DOHH2 (cell line): ENCODE measurements around the gene CUEDC1.
"Not testable (repeated sequence)": the region's sequence is repeated elsewhere in the genome, so short reads cannot be mapped to it uniquely, and the experiment has no call there.

Source experiments
- H3F3A ChIP-seq: fragments of 200-600 bp; sonication (generic), shearing (Covaris generic); 2 replicates; pipeline ENCODE4 v1.6.0; 2016; ENCODE audit warnings: antibody characterized with exemption, mild to moderate bottlenecking; ENCODE audit not compliant: control insufficient read depth, insufficient read depth
- H3K27ac ChIP-seq: fragments of 200-600 bp; sonication (generic); 2 replicates; pipeline ENCODE4 v1.5.1; 2014; ENCODE audit warnings: low read depth, mild to moderate bottlenecking, low read length, moderate library complexity
- H3K27me3 ChIP-seq: fragments of 200-600 bp; sonication (generic); 2 replicates; pipeline ENCODE4 v1.6.1; 2014; ENCODE audit warnings: mild to moderate bottlenecking, low read length, mixed read lengths; ENCODE audit not compliant: control insufficient read depth
- H3K36me3 ChIP-seq: fragments of 200-600 bp; sonication (generic); 2 replicates; pipeline ENCODE4 v1.6.1; 2014; ENCODE audit warnings: mild to moderate bottlenecking, low read length, moderate library complexity, mixed read lengths; ENCODE audit not compliant: control insufficient read depth
- H3K4me1 ChIP-seq: fragments of 200-600 bp; sonication (generic); 2 replicates; pipeline ENCODE4 v1.6.1; 2014; ENCODE audit warnings: mild to moderate bottlenecking, low read length, mixed read lengths; ENCODE audit not compliant: control insufficient read depth
- H3K4me2 ChIP-seq: fragments of 200-600 bp; sonication (generic); 2 replicates; pipeline ENCODE4 v1.6.0; 2014; ENCODE audit warnings: mild to moderate bottlenecking, low read length, moderate library complexity
- H3K4me3 ChIP-seq: fragments of 200-600 bp; sonication (generic); 2 replicates; pipeline ENCODE4 v1.5.1; 2014; ENCODE audit warnings: mild to moderate bottlenecking, low read length, mixed read lengths
- H3K79me2 ChIP-seq: fragments of 200-600 bp; sonication (generic); 2 replicates; pipeline ENCODE4 v1.6.1; 2014; ENCODE audit warnings: mild to moderate bottlenecking, low read length, mixed read lengths; ENCODE audit not compliant: control insufficient read depth
- H3K9me2 ChIP-seq: fragments of 200-600 bp; sonication (generic); replicated peaks from 2 replicates; pipeline ENCODE4 v1.6.1; 2014; ENCODE audit warnings: mild to moderate bottlenecking, low read length, mixed read lengths; ENCODE audit not compliant: control insufficient read depth
- H3K9me3 ChIP-seq: fragments of 200-600 bp; sonication (generic); 2 replicates; pipeline ENCODE4 v1.6.1; 2014; ENCODE audit warnings: antibody characterized with exemption, low read length, mixed read lengths; ENCODE audit not compliant: control insufficient read depth, insufficient read depth
- H4K20me1 ChIP-seq: fragments of 200-600 bp; sonication (generic); 2 replicates; pipeline ENCODE4 v1.6.0; 2014; ENCODE audit warnings: low read depth, mild to moderate bottlenecking, antibody characterized with exemption, low read length, moderate library complexity; ENCODE audit not compliant: control insufficient read depth, insufficient read depth
- CTCF ChIP-seq: fragments of 200-600 bp; sonication (generic); IDR thresholded peaks from one replicate; pipeline ENCODE4 v1.5.1; 2014; ENCODE audit warnings: antibody characterized with exemption, mild to moderate bottlenecking, low read depth, low read length; ENCODE audit not compliant: poor library complexity, severe bottlenecking
- EZH2phosphoT487 ChIP-seq: fragments of 200-600 bp; sonication (generic); IDR thresholded peaks from 2 replicates; pipeline ENCODE4 v1.6.1; 2017; ENCODE audit warnings: borderline replicate concordance, mild to moderate bottlenecking, antibody characterized with exemption, low read length, moderate library complexity, mixed read lengths

The CUEDC1 gene

GRCh38 chr17:57959929-57960328 lies 4.7 kb upstream of the CUEDC1 start:
- H3K79me2 ChIP-seq, result no peaks in the 10 kb centered on the region
- H3K4me2 ChIP-seq, result no peak overlapping the region
- H3F3A ChIP-seq, result no peaks in the 10 kb centered on the region; the same call in 1 of the 2 replicates
- H3K4me1 ChIP-seq, result peaks cover 15% of the 10 kb centered on the region
- no peaks in the 10 kb centered on the region for H3K36me3 ChIP-seq
- H4K20me1 ChIP-seq, result no peaks in the 10 kb centered on the region
- H3K9me3 ChIP-seq, result no peaks in the 10 kb centered on the region
- H3K27ac ChIP-seq, result no peak overlapping the region
- no peaks in the 10 kb centered on the region for H3K9me2 ChIP-seq
- no peak overlapping the region for H3K4me3 ChIP-seq
- TF ChIP-seq CTCF (no peak), EZH2phosphoT487 (no peak)
- peaks cover 59% of the 10 kb centered on the region for H3K27me3 ChIP-seq

- not testable (repeated sequence) for H3K79me2 ChIP-seq, H3K9me3 ChIP-seq, H3F3A ChIP-seq, H3K36me3 ChIP-seq, H3K27ac ChIP-seq, H3K4me3 ChIP-seq, H3K9me2 ChIP-seq, H3K4me2 ChIP-seq, H4K20me1 ChIP-seq
- H3K27me3 ChIP-seq, result peaks cover 69% of the 10 kb centered on the region
- peaks cover 20% of the 10 kb centered on the region for H3K4me1 ChIP-seq
Observed at GRCh38 chr17:57958391-57958790, 3.2 kb upstream of the CUEDC1 start.

- Histone ChIP-seq H3K79me2 (no peaks in the 10 kb centered on the region), H3F3A (no peaks in the 10 kb centered on the region; the same call in 1 of the 2 replicates), H3K27ac (no peak overlapping the region), H3K9me2 (no peaks in the 10 kb centered on the region), H3K27me3 (peaks cover 74% of the 10 kb centered on the region), H3K9me3 (no peaks in the 10 kb centered on the region), H3K4me3 (no peak overlapping the region), H3K4me2 (no peak overlapping the region), H3K4me1 (peaks cover 23% of the 10 kb centered on the region), H4K20me1 (no peaks in the 10 kb centered on the region), H3K36me3 (no peaks in the 10 kb centered on the region)
- no peak for TF ChIP-seq EZH2phosphoT487
- TF ChIP-seq CTCF, result no peak
Observed at GRCh38 chr17:57957886-57958285, 2.7 kb upstream of the CUEDC1 start.

GRCh38 chr17:57957120-57957850 lies 2.1 kb upstream of the CUEDC1 start:
- H3K9me2 ChIP-seq, result no peaks in the 10 kb centered on the region
- no peak overlapping the region for H3K4me2 ChIP-seq
- no peaks in the 10 kb centered on the region for H4K20me1 ChIP-seq
- no peak overlapping the region for H3K27ac ChIP-seq
- H3K79me2 ChIP-seq, result no peaks in the 10 kb centered on the region
- TF ChIP-seq EZH2phosphoT487 (no peak), CTCF (no peak)
- no peaks in the 10 kb centered on the region for H3K9me3 ChIP-seq
- no peaks in the 10 kb centered on the region for H3K36me3 ChIP-seq
- peaks cover 29% of the 10 kb centered on the region for H3K4me1 ChIP-seq
- no peaks in the 10 kb centered on the region; the same call in 1 of the 2 replicates for H3F3A ChIP-seq
- H3K4me3 ChIP-seq, result no peak overlapping the region
- H3K27me3 ChIP-seq, result peaks cover 69% of the 10 kb centered on the region
